ENCODE data around the gene ECT2L. TPM values are rescaled to one million over a fixed set of nuclear protein-coding genes. Genes with fewer than 3 reads are reported as not detected.

Gene ECT2L, protein sequence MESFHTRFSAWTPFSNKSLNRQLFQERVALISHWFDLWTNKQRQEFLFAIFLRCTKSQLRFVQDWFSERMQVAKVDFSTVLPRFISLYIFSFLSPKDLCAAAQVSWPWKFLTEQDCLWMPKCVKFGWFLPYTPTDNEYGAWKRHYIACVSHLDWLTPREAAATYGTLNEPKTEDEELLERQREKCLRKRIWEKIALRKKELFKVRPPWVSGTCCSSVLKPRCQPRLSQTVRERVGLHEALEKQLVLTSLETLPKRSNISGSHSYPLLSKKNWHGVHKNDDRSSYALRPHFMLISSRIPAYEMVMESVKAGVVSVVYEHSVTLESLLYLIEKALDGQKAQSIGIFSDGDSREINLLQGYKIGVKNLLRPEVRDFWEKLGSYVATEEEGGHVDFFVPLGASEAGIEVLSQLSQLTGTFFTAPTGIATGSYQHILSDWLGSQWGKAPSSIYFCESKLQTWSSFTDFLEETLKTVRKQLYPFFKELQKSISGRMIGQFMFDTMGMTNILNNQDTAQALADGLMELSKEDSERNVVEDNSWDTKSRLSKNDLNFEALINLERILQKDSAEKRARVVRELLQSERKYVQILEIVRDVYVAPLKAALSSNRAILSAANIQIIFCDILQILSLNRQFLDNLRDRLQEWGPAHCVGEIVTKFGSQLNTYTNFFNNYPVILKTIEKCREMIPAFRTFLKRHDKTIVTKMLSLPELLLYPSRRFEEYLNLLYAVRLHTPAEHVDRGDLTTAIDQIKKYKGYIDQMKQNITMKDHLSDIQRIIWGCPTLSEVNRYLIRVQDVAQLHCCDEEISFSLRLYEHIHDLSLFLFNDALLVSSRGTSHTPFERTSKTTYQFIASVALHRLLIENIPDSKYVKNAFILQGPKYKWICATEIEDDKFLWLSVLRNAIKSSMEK
- total RNA-seq: 1.1 TPM
- long read RNA-seq, partial matches to known transcripts: 0 of 1 reads
- long read RNA-seq, other reads (novel, unspliced or antisense): 1 of 1 reads

DNA sequence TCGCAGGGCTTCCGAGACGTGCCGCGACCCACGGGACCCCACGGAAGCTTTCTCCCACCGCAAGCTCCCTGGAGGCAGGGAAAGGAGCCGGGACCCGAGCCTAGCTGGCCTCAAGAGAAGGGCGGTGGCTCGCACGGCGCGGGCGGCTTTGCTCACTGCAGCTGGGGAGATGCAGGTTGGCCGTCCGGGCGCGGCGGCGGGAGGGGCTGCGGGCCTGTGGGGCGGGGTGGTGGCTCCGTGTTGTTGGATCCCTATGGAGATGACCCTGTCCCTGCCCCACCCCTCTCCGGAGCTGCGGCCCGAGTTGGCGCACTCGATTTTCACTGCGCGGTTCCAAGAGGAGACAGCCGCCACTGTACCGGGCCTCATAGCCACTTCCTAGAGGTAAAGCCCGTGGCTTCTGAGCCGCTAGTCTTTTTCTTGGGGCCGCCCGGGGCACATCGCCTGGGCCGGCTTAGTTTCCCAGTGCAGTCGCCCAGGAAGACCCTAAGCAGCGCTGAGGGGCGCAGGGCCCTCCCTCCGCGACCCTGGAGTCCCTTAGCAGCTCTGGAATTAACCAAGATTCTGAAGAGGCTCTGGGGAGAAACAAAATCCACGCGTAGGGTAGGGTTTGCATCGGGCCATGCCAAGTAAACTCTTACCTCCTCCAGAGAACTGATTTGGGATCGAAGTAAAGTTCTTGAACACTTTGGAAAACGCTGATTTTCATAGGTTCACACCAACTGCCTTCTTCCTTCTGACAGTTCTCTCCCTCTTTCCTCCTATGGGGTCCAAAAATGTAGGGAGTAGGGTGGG, at the start of gene ECT2L:
TSS of gene ECT2L (plus strand) at position 279 of the 795 bp plus-strand sequence. CDS start 17,188 bp downstream, outside the sequence.
- ATAC-seq (peak; percentile 96), DNase-seq (ENCODE audit: missing footprints) (peak; percentile 92)
- intact Hi-C loops (cut with DNase I): no loop called here

DNA sequence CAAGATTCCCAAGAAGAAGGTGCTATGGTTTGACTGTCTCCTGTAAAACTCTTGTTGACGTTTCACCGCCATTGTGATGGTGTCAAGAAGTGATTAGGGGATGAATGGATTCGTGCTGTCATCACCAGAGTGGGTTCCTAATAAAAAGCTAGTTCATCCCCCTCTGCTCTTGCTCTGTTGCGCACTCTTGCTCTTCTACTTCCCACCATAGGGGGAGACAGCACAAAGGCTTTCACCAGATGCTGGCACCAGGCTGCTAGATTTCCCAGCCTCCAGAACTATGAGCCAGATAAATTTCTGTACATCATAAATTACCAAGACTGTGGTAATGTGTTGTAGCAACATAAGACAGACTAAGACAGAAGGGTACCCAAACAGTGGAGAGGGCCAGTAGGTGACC, 43.9 kb upstream of the ECT2L start:
- ATAC-seq (no peak), DNase-seq (ENCODE audit: missing footprints) (no peak)
- intact Hi-C loops (cut with DNase I): no loop called here

DNA sequence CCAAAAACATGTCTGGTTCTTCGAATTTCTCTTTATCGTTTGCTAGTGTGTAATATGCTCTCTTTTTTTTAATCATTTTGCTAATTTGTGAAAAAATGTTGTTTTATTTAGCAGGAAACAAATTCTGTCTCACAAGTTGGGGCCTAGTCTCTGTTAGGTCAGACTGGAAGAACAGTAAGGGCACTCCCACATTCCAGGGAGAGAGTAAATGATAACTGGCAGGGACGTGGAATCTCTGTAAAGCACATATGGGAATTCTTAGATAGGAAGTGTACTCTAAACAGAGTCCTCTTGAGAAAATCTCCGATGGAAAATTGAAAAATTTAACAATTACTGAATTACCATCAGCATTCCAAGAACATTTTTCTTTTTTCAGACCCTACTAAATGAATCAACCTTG, 38.8 kb upstream of the ECT2L start:
- intact Hi-C loops (cut with DNase I): no loop called here

DNA sequence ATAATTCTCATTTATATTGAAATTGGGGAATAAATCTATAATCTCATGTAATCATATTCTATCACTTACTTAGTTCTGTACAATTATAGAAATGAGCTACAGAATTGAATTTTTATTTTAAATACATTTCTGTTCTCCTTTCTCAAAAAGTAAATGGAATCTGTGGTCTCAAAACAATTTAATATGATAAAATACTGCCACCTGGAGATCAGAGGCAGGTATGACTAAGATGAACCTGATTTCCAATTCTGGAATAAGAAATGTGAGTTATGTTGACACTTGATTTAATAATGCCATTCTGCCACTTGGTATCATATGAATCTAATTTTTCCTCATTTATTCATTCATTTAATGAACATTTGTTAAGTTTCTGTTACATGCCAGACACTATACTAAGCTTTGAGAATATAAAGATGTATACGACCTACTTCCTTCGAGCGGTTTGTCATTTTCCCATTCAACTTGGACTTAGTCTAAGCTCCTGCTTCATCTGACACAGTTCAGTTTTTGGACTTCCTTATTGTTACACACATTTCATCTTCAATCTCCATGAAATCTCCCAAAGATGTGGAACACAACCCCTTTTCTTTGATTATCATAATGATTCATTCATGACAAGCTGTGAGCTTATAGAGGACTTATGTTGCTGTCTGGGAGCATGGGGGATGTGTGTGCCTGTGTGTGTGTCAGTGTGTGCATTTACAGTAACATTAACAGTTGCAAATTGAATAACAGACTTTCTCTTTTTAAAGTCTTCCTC, 29.8 kb upstream of the ECT2L start:
- intact Hi-C loops (cut with DNase I): loop anchor here (5.0 to 10.0 kb wide), 4 partner anchors 341 to 761 kb away; no protein-coding TSS in a partner anchor
- ATAC-seq (no peak), DNase-seq (ENCODE audit: missing footprints) (no peak)

More for the DNA sequence above, 38.8 kb upstream of the ECT2L start:
- ATAC-seq (no peak), DNase-seq (ENCODE audit: missing footprints) (no peak)

DNA sequence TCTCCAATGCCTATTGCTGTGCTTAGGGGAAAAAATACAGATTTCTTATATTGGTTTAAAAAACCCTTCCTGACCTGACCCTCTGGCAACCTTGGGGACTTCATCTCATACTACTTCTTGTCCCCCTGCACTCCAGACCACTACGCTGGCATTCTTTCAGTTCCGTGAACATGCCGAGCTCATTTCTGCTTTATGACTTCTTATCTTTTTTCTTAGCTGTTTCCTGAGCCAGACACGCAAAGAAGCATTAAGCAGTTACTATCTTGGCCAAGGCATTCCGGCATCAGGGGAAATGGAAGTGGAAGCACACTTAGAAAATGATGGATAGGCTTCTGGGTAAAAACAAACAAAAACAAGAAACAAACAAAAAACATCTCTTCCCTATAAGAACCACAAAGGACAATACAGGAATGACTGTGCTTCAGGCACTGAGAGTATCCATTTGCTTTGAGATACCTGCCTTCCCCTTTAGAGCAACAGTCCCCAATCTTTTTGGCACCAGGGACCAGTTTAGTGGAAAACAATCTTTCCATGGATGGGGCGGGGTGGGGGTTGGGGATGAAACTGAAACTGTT, 26.7 kb upstream of the ECT2L start:
- no peak for DNase-seq (ENCODE audit: missing footprints)
- intact Hi-C loops (cut with DNase I): loop anchor here (5.0 to 10.0 kb wide), 4 partner anchors 344 to 764 kb away; no protein-coding TSS in a partner anchor
- ATAC-seq: no peak

DNA sequence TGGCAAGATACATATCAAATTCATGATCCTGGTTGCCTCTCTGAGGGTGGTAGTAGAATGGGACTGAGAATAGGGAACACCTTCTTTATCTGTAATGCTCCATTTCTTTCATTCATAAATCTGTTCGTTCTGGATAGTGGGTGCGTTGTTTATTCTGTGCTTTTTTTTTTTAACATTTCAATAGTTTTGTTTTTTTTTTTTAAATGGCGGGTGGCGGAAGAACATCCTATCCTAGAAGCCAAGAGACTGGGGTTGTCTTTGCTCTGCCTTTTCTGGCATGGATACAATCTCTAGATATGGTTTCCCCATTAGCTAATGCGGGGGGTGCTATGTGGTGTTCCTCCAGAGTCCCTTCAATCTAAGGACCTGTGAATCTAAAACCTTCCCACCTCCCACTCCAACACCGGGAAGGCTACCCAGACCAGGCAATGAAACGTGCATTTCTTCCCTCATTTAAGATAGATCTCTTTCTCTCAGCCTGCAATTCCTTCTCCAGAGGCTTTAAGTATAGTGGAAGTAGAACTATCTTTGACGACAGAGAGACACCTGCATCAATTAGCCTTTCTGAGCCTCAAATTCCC, 23.2 kb upstream of the ECT2L start:
- intact Hi-C loops (cut with DNase I): loop anchor here (2.0 kb wide), 1 partner anchor 80 kb away; no protein-coding TSS in a partner anchor
- DNase-seq (ENCODE audit: missing footprints) (no peak), ATAC-seq (no peak)

DNA sequence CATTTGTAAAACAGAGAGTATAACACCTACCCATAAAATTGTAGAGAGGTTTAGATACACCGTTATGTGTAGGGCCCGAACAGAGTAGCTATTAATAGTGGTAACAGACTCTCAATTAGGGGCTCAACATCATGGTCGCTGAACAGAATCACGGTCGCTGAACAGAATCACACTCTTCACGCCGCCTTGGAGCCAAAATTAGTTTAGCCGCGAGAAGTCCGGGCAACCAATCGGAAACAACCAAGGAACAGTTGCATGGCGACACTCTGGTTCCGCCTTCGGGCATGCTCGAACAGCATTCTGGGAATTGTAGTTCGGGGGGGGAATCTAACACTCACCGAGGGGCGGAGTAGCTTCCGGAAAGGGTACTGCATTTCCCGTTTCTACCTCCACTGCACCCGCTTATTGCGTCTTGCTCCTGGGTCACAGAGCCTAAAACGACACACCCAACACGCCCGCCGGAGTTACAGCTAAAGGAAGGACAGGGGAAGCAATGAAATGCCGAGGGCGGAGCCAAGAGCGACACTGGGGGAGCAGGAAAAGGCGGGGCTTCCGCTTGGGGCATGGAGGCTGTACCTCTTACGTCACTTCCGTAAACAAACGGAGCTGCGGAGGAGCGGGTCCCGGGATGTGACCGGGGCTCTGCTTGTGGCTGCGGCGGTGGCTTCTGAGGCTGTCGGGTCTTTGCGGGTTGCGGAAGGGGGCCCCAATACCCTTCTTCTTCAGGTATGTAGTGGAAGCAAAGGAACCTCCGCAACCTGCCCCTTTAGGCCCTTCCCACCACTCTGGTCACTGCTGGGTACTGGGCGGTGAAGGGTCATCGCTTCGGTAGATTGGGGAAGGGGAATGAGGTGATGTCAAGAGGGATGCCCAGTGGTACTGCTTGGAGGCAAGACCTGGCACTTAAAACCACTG, 22.5 kb upstream of the ECT2L start, which contains the start of gene CCDC28A:
TSS of gene CCDC28A (plus strand) at position 593 of the 915 bp plus-strand sequence. CDS start 2,352 bp downstream, outside the sequence.
- DNase-seq (ENCODE audit: missing footprints) (peak; percentile 96), ATAC-seq (peak; percentile 95)
- intact Hi-C loops (cut with DNase I): loop anchor here (2.0 kb wide), 1 partner anchor 81 kb away; no protein-coding TSS in a partner anchor

DNA sequence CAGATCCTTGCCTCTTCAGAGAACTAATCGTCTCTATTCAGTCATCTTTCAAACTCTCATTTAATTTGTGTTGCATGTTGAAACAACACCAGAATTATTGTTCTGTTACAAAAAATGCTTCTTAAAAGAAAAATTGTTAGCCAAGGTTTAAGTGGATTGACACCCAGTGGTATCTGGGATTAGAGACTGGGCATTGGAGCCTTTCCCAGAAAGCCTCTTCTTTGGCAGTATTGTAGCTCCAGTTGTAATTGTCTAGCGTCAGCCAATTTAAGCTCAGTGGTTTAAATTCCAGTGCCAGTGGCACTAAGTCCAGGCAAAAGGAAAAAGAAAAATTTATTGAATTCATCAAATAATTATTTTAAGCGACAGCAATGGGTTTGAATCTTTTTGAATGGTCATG, 21.5 kb upstream of the ECT2L start:
- ATAC-seq: no peak
- intact Hi-C loops (cut with DNase I): no loop called here
- DNase-seq (ENCODE audit: missing footprints): no peak

DNA sequence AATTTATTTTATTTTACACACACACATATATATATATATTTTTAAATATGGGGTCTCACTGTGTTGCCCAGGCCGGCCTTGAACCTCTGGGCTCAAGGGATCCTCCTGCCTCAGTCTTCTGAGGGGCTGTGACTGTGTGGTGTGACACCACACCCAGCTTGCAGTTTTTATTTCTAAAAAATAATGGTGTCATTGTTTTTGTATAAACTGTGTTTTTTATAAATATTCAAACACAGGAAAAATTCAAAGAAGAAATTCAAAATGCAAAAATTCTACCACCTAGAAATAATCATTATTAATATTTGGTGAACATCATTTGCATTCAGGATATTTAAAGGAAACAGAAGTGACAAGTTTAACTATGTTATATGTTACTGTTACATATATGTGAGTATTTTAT, 19.2 kb upstream of the ECT2L start:
- intact Hi-C loops (cut with DNase I): no loop called here
- DNase-seq (ENCODE audit: missing footprints) (no peak), ATAC-seq (no peak)

DNA sequence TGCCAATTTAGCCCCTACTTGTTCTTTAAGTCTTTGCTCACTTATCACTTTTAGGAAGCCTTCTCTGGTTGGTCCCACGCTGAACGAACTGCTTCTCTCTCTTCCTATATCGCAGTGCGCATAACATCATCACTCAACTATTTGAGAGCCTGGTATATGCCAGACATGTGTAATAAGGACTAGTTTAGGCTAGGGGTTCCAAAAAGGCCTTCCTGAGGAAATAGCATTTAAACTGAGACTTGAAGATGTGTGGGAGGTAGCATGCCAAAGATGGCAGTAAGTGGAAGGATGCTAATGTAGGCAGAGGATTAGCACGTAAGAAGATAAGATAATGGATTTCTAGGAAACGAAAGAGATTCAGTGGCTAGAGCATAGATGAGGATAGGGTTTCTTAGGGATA, 17.6 kb upstream of the ECT2L start:
- DNase-seq (ENCODE audit: missing footprints) (no peak), ATAC-seq (no peak)
- intact Hi-C loops (cut with DNase I): no loop called here

DNA sequence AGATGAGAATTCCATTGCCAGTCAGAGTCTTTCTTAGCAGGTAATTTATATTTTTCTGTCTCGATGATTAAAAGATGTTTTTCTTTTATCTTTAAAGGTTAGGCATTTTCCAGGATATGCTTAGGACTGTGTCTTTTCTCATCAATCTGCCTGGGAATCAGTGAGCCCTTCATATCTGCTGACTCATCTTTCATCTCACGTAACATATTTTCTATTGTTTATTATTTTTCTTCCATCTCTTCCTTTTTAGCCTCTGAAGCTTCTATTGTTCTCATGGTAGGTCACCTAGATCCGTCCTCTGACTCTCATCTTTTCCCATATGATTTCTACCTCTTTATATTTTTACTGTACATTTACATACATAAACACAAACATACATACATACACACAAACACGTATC, 13.6 kb upstream of the ECT2L start:
- intact Hi-C loops (cut with DNase I): no loop called here
- no peak for DNase-seq (ENCODE audit: missing footprints)
- ATAC-seq: no peak

DNA sequence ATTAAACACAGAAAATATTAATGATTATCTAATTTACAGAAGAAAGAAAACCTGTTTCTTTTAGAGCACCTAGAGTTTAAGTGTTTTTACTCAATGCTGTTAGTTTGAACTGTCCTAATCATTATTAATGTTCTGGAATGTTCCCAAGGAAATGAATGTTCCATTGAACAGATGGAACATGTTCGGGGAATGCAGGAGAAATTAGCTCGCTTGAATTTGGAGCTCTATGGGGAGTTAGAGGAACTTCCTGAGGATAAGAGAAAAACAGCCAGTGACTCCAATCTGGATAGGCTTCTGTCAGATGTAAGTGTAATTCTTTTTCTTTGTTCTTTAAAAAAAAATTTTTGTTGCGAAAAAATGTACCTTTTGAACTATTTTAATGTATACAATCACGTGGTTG, 10.8 kb upstream of the ECT2L start:
- intact Hi-C loops (cut with DNase I): no loop called here

DNA sequence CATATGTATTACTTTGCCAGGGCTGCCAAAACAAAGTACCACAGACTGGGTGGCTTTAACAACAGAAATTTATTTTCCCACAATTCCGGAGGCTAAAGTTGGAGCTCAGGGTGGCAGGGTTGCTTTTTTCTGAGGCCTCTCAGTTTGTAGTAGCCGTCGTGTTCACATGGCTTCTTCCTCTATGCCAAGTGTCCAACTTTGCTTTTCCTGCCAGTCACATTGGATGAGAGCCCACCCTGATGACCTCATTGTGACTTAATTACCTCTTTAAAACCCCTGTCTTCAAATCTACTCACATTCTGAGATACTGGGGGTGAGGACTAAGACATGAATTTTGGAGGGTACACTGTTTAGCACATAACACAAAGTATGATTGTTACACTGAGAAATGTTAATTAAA, 9.9 kb upstream of the ECT2L start:
- DNase-seq (ENCODE audit: missing footprints): no peak
- intact Hi-C loops (cut with DNase I): no loop called here
- ATAC-seq: peak; percentile 71

More for the DNA sequence above, 10.8 kb upstream of the ECT2L start:
- no peak for DNase-seq (ENCODE audit: missing footprints)
- peak; percentile 63 for ATAC-seq

DNA sequence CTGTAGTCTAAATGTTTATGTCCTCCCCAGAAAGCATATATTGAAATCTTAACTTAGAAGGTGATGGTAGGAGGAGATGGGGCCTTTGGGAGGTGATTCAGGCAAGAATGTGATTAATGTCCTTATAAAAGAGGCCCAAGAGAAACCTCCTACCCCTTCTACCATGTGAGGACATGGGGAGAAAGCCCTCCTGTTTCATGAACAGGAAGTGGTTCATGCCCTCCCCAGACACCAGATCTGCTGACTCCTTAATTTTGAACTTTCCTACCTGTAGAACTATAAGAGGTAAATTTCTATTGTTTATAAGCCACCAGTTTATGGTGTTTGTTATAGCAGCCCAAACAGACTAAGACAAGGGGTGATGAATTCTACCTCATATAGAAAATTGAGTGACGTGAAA, 8.7 kb upstream of the ECT2L start:
- intact Hi-C loops (cut with DNase I): no loop called here
- no peak for ATAC-seq
- no peak for DNase-seq (ENCODE audit: missing footprints)

DNA sequence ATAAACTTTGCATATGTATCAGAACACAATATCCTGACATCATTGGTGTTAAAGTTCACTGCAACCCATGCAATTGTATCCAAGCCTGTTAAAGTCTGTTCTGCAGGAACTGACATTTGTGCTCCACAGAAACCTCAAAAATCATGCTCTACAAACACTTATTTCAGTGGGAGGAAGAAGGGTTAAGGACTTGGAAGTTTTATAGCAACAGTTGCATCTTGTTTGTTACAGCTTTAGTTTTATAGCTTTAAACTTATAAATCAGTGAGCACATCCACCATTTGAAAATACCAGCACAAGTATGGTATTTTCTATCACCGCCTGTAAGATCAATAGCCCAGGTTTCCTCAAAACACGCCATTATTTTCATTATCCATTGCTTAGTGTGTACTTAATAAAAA, 884 bp downstream of the ECT2L start:
- intact Hi-C loops (cut with DNase I): no loop called here
- ATAC-seq: no peak
- no peak for DNase-seq (ENCODE audit: missing footprints)

DNA sequence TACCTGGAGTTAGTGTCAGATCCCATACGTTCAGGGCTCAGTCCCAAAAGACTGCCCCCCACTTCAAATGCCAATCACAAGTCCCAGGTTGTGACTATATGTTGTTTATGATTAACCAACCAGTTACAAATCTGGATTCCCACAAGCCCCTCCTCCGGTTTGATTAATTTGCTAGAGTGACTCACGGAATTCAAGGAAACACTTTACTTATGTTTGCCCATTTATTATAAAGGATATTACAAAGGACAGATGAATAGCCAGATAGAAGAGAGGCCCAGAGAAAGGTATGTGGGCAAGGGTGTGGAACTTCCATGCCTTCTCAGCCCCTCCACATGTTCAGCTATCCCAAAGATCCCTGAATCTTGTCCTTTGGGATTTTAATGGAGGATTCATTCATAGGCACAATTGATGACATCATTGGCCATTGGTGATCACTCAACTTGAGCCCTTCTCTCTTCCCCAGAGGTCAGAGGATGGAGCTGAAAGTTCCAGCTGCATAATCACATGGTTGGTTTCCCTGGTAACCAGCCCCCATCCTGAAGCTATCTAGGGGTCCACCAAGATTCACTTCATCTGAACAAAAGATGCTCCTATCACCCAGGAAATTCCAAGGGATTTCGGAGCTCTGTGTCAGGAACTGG, 2.0 kb downstream of the ECT2L start:
- ATAC-seq: no peak
- intact Hi-C loops (cut with DNase I): no loop called here

More for the DNA sequence above, 2.0 kb downstream of the ECT2L start:
- DNase-seq (ENCODE audit: missing footprints): no peak

Measured in Right ventricle myocardium inferior (tissue), 1 donor.